CD14-positive monocyte (primary cell): ENCODE results near the gene GULP1. TPM values are rescaled to one million over a fixed set of nuclear protein-coding genes. Genes with fewer than 3 reads are reported as not detected.

Experiments used
- DNase-seq, 3 donors: peaks; one replicate each; pipeline ENCODE4 v3.0.0-alpha.2; 2011 to 2022
- H2AFZ ChIP-seq: 2 replicates; pipeline ENCODE4 v1.6.0; 2012; ENCODE audit warnings: mild to moderate bottlenecking, low read depth, low read length, inconsistent platforms; ENCODE audit not compliant: insufficient read depth, poor library complexity, severe bottlenecking
- H3K27ac ChIP-seq, 2 donors: 1 replicate in 1 of 2; 2 replicates in 1 of 2; pipeline ENCODE4 v1.5.1; 2012 to 2013; ENCODE audit warnings: low read length in 2 of 2, control low read depth in 1 of 2, inconsistent platforms in 1 of 2, low read depth in 1 of 2, mild to moderate bottlenecking in 1 of 2
- H3K27me3 ChIP-seq, 2 donors: one replicate each; pipeline versions ENCODE4 v1.6.0 to v1.6.1; 2011 to 2013; ENCODE audit warnings: low read length in 2 of 2; ENCODE audit not compliant: control insufficient read depth in 2 of 2, insufficient read depth in 2 of 2
- H3K36me3 ChIP-seq, 2 donors: replicated peaks in 1 of 2; 1 replicate in 1 of 2; 2 replicates in 1 of 2; pipeline versions ENCODE4 v1.5.1 to v1.6.1; 2012 to 2013; ENCODE audit warnings: low read length in 2 of 2, control low read depth in 1 of 2, inconsistent platforms in 1 of 2, mild to moderate bottlenecking in 1 of 2; ENCODE audit not compliant: insufficient read depth in 2 of 2, control insufficient read depth in 1 of 2
- H3K4me1 ChIP-seq, 2 donors: 1 replicate in 1 of 2; 2 replicates in 1 of 2; pipeline versions ENCODE4 v1.5.1 to v1.6.1; 2012 to 2013; ENCODE audit warnings: low read length in 2 of 2, control low read depth in 1 of 2, inconsistent platforms in 1 of 2, mild to moderate bottlenecking in 1 of 2, moderate library complexity in 1 of 2; ENCODE audit not compliant: insufficient read depth in 2 of 2, control insufficient read depth in 1 of 2
- H3K4me2 ChIP-seq: replicated peaks from 2 replicates; pipeline ENCODE3; 2012; ENCODE audit warnings: low read length, moderate library complexity, mild to moderate bottlenecking; ENCODE audit not compliant: poor library complexity, severe bottlenecking; ENCODE audit errors: extremely low read depth
- H3K4me3 ChIP-seq, 3 experiments: fragments of 200-600 bp in 1 of 3; sonication (generic) in 1 of 3; replicated peaks in 1 of 3; 1 replicate in 2 of 3; 2 replicates in 1 of 3; pipeline ENCODE4 v1.5.1; 2011 to 2013; ENCODE audit warnings: low read length in 3 of 3, mild to moderate bottlenecking in 3 of 3, control low read depth in 2 of 3, low read depth in 2 of 3, inconsistent platforms in 1 of 3, moderate library complexity in 1 of 3
- H3K79me2 ChIP-seq: 2 replicates; pipeline ENCODE4 v1.6.0; 2012; ENCODE audit warnings: mild to moderate bottlenecking, control low read depth, inconsistent platforms, low read length, moderate library complexity; ENCODE audit not compliant: insufficient read depth
- H3K9ac ChIP-seq: 2 replicates; pipeline ENCODE4 v1.6.0; 2017; ENCODE audit warnings: low read length, mild to moderate bottlenecking; ENCODE audit not compliant: insufficient read depth, poor library complexity, severe bottlenecking
- H3K9me3 ChIP-seq, 2 donors: replicated peaks in 1 of 2; 1 replicate in 1 of 2; 2 replicates in 1 of 2; pipeline versions ENCODE4 v1.5.1 to v1.6.1; 2012 to 2013; ENCODE audit warnings: low read length in 2 of 2, control low read depth in 1 of 2; ENCODE audit not compliant: control insufficient read depth in 1 of 2, insufficient read depth in 1 of 2
- H4K20me1 ChIP-seq: 2 replicates; pipeline ENCODE4 v1.6.0; 2012; ENCODE audit warnings: mild to moderate bottlenecking, low read length, control low read depth, moderate library complexity; ENCODE audit not compliant: insufficient read depth
- H3K27ac Mint-ChIP-seq, 7 donors: one replicate each; pipeline ENCODE4 v1.8.0; 2020; ENCODE audit warnings: mild to moderate bottlenecking in 7 of 7, mixed read lengths in 7 of 7, moderate library complexity in 6 of 7, inconsistent platforms in 2 of 7
- H3K27me3 Mint-ChIP-seq, 3 donors: one replicate each; pipeline ENCODE4 v1.8.0; 2021 to 2022; ENCODE audit warnings: low read depth in 3 of 3, mild to moderate bottlenecking in 3 of 3, mixed read lengths in 3 of 3, moderate library complexity in 3 of 3, inconsistent platforms in 1 of 3
- H3K36me3 Mint-ChIP-seq, 2 donors: one replicate each; pipeline ENCODE4 v1.8.0; 2020; ENCODE audit warnings: mixed read lengths in 2 of 2, inconsistent platforms in 1 of 2, mild to moderate bottlenecking in 1 of 2
- H3K4me1 Mint-ChIP-seq: one replicate; pipeline ENCODE4 v1.8.0; 2020; ENCODE audit warnings: mild to moderate bottlenecking, mixed read lengths
- H3K4me3 Mint-ChIP-seq, 2 donors: one replicate each; pipeline ENCODE4 v1.8.0; 2020; ENCODE audit warnings: mild to moderate bottlenecking in 2 of 2, mixed read lengths in 2 of 2, moderate library complexity in 1 of 2
- H3K9me3 Mint-ChIP-seq, 7 donors: one replicate each; pipeline ENCODE4 v1.8.0; 2020 to 2022; ENCODE audit warnings: mixed read lengths in 7 of 7, mild to moderate bottlenecking in 6 of 7, moderate library complexity in 6 of 7, inconsistent platforms in 2 of 7
- CTCF ChIP-seq: fragments of 200-600 bp; IDR thresholded peaks from one replicate; pipeline ENCODE4 v1.8.0; 2022; ENCODE audit warnings: antibody characterized with exemption, mild to moderate bottlenecking
- WGBS: methylation state at CpG from one replicate; pipeline ENCODE4 v1.1.5; 2013; ENCODE audit warnings: missing lambda C conversion rate; ENCODE audit not compliant: insufficient coverage; 5-methylcytosine and 5-hydroxymethylcytosine counted together
- intact Hi-C, 2 donors: fragments of 100-400 bp; cut with micrococcal nuclease; formaldehyde crosslinking; loops; one replicate each; pipeline versions ENCODE4 v1.15.0 to v1.15.1; 2023
- polyA plus RNA-seq, 3 donors: library from polyadenylated mRNA; depleted of rRNA in 1 of 3; unstranded in 2 of 3; stranded (reverse) in 1 of 3; fragments of 300-500 nt in 2 of 3; fragments of >200 nt in 1 of 3; fragmentation: Illumina TruSeq in 2 of 3; gene quantifications; 1 replicate in 2 of 3; 2 replicates in 1 of 3; pipeline ENCODE4 v1.2.3, GENCODE V29; 2012 to 2021

GULP1 gene
- polyA plus RNA-seq, 3 donors: not detected

GRCh38 chr2:188244383-188244782, 47.3 kb upstream of the GULP1 start:
- no peak overlapping the region for H3K4me3 ChIP-seq
- H3K27me3 ChIP-seq: no peaks in the 10 kb centered on the region
- H3K9me3 Mint-ChIP-seq: peaks cover 0 to 10% (median 2%) of the 10 kb centered on the region in 7 donors
- TF ChIP-seq CTCF: no peak
- intact Hi-C loops: no loop called here
- H3K36me3 ChIP-seq: no peaks in the 10 kb centered on the region
- no peaks in the 10 kb centered on the region for H3K4me1 ChIP-seq
- no peaks in the 10 kb centered on the region for H3K4me1 Mint-ChIP-seq
- peaks cover 0 to 1% of the 10 kb centered on the region in 2 donors for H3K9me3 ChIP-seq
- no peaks in the 10 kb centered on the region for H3K36me3 Mint-ChIP-seq
- no peak overlapping the region for H3K4me2 ChIP-seq
- no peak overlapping the region for H2AFZ ChIP-seq
- no peaks in the 10 kb centered on the region for H3K79me2 ChIP-seq
- no peak for DNase-seq
- H3K27me3 Mint-ChIP-seq: no peaks in the 10 kb centered on the region
- H3K4me3 Mint-ChIP-seq: no peak overlapping the region
- H3K9ac ChIP-seq: no peak overlapping the region
- H4K20me1 ChIP-seq: no peaks in the 10 kb centered on the region
- H3K27ac Mint-ChIP-seq: no peak overlapping the region
- no peak overlapping the region for H3K27ac ChIP-seq
- WGBS: no CpG with 5 or more reads among the region's 3 CpGs

- Mint-ChIP-seq H3K9me3 (peaks cover 0 to 5% (median under 1%) of the 10 kb centered on the region in 7 donors), H3K27ac (no peak overlapping the region), H3K4me1 (no peaks in the 10 kb centered on the region), H3K36me3 (no peaks in the 10 kb centered on the region), H3K4me3 (no peak overlapping the region), H3K27me3 (no peaks in the 10 kb centered on the region)
- no peaks in the 10 kb centered on the region for H3K4me1 ChIP-seq
- intact Hi-C loops: no loop called here
- no peak overlapping the region for H3K4me3 ChIP-seq
- no peaks in the 10 kb centered on the region for H3K79me2 ChIP-seq
- no peak overlapping the region for H3K9ac ChIP-seq
- no peaks in the 10 kb centered on the region for H4K20me1 ChIP-seq
- DNase-seq: no peak
- H3K36me3 ChIP-seq: no peaks in the 10 kb centered on the region
- WGBS: 83% methylated on average over 1 of the region's 5 CpGs
- H3K27me3 ChIP-seq: no peaks in the 10 kb centered on the region
- H2AFZ ChIP-seq: no peak overlapping the region
- no peak overlapping the region for H3K4me2 ChIP-seq
- peaks cover 0 to 5% of the 10 kb centered on the region in 2 donors for H3K9me3 ChIP-seq
- TF ChIP-seq CTCF: no peak
- H3K27ac ChIP-seq: no peak overlapping the region
These were observed 46.4 kb upstream of the GULP1 start for GRCh38 chr2:188245230-188245629.
